Activated T-helper 1 cell treated with Interleukin-2 at 50 U/mL for 16 hours (primary cell): ENCODE results near the gene TMEM175.

Source experiments
- DNase-seq: peaks from one replicate; pipeline ENCODE4 v3.0.0-alpha.2; 2020; ENCODE audit warnings: low read depth

TMEM175 gene

GRCh38 chr4:946517-947471 lies 14.5 kb downstream of the TMEM175 start:
- no peak for DNase-seq

GRCh38 chr4:947491-947971 lies 15.3 kb downstream of the TMEM175 start:
- DNase-seq, result no peak

- no peak for DNase-seq
Measured at GRCh38 chr4:948101-948935, 16.1 kb downstream of the TMEM175 start.

- no peak for DNase-seq
Measured at GRCh38 chr4:948936-949300, 16.7 kb downstream of the TMEM175 start.

- DNase-seq, result no peak
Measured at GRCh38 chr4:949656-950055, 17.4 kb downstream of the TMEM175 start.

- DNase-seq, result no peak
Measured at GRCh38 chr4:950136-951020, 18.1 kb downstream of the TMEM175 start.

GRCh38 chr4:951186-951585 lies 18.9 kb downstream of the TMEM175 start:
- DNase-seq, result no peak

- DNase-seq, result no peak
Measured at GRCh38 chr4:951594-952468, 19.6 kb downstream of the TMEM175 start.

- DNase-seq, result no peak
Measured at GRCh38 chr4:952881-953573, 20.8 kb downstream of the TMEM175 start.

- no peak for DNase-seq
Measured at GRCh38 chr4:953574-953915, 21.3 kb downstream of the TMEM175 start.

- DNase-seq, result no peak
Measured at GRCh38 chr4:954211-955020, 22.2 kb downstream of the TMEM175 start.

- no peak for DNase-seq
Measured at GRCh38 chr4:955161-955921, 23.1 kb downstream of the TMEM175 start.

- no peak for DNase-seq
Measured at GRCh38 chr4:955931-956381, 23.7 kb downstream of the TMEM175 start.

- DNase-seq, result no peak
Measured at GRCh38 chr4:956531-957230, 24.4 kb downstream of the TMEM175 start.

GRCh38 chr4:957231-957580 lies 24.9 kb downstream of the TMEM175 start:
- no peak for DNase-seq

- DNase-seq, result no peak
Measured at GRCh38 chr4:957581-958313, 25.5 kb downstream of the TMEM175 start.

GRCh38 chr4:958314-958665 lies 26.0 kb downstream of the TMEM175 start:
- no peak for DNase-seq
